HL-60 (cell line): ENCODE measurements around the gene SAAL1.
A peak's percentile ranks its signal among the peaks of the same experiment; 100 is the strongest.

ENCODE experiments used
- DNase-seq, 2 experiments: peaks; one replicate each; pipeline ENCODE4 v3.0.0-alpha.2; 2010 to 2020; ENCODE audit warnings: low read depth in 1 of 2, low spot score in 1 of 2
- H3K27ac ChIP-seq: fragments of 250-450 bp; sonication (Bioruptor Pico); replicated peaks from 2 replicates; pipeline ENCODE4 v1.5.1; 2020; ENCODE audit warnings: mild to moderate bottlenecking, moderate library complexity
- H3K27me3 ChIP-seq: fragments of 250-450 bp; sonication (Bioruptor Pico); 2 replicates; pipeline ENCODE4 v1.5.1; 2021; ENCODE audit warnings: mild to moderate bottlenecking, moderate library complexity; ENCODE audit not compliant: insufficient read depth, poor library complexity, severe bottlenecking
- H3K4me3 ChIP-seq: replicated peaks from 2 replicates; pipeline ENCODE4 v1.5.1; 2011; ENCODE audit warnings: mild to moderate bottlenecking, control low read depth, low read length; ENCODE audit not compliant: insufficient read depth
- GABPA ChIP-seq: IDR thresholded peaks from 2 replicates; pipeline ENCODE4 v1.6.1; 2012; ENCODE audit warnings: low read depth
- POLR2AphosphoS5 ChIP-seq: IDR thresholded peaks from 2 replicates; pipeline ENCODE4 v1.6.1; 2012; ENCODE audit warnings: low read depth
- SPI1 ChIP-seq: IDR thresholded peaks from 2 replicates; pipeline ENCODE4 v1.6.1; 2012; ENCODE audit warnings: low read depth, mild to moderate bottlenecking, borderline replicate concordance
- TF ChIP-seq, protein P1 (sequence below): IDR thresholded peaks from 2 replicates; pipeline ENCODE4 v1.6.1; 2012; ENCODE audit warnings: low read depth; ENCODE audit not compliant: insufficient replicate concordance
- TF ChIP-seq, protein P2 (sequence below): IDR thresholded peaks from one replicate; pipeline ENCODE4 v1.5.1; 2011; ENCODE audit warnings: low read length, control low read depth, inconsistent platforms; ENCODE audit not compliant: insufficient read depth

SAAL1 gene

GRCh38 chr11:18091731-18092130 lies 14.2 kb downstream of the SAAL1 start:
- Histone ChIP-seq H3K4me3 (no peak overlapping the region), H3K27me3 (no peaks in the 10 kb centered on the region), H3K27ac (no peak overlapping the region)
- TF ChIP-seq POLR2AphosphoS5 (no peak), SPI1 (no peak), GABPA (no peak)
- TF ChIP-seq, protein P1, sequence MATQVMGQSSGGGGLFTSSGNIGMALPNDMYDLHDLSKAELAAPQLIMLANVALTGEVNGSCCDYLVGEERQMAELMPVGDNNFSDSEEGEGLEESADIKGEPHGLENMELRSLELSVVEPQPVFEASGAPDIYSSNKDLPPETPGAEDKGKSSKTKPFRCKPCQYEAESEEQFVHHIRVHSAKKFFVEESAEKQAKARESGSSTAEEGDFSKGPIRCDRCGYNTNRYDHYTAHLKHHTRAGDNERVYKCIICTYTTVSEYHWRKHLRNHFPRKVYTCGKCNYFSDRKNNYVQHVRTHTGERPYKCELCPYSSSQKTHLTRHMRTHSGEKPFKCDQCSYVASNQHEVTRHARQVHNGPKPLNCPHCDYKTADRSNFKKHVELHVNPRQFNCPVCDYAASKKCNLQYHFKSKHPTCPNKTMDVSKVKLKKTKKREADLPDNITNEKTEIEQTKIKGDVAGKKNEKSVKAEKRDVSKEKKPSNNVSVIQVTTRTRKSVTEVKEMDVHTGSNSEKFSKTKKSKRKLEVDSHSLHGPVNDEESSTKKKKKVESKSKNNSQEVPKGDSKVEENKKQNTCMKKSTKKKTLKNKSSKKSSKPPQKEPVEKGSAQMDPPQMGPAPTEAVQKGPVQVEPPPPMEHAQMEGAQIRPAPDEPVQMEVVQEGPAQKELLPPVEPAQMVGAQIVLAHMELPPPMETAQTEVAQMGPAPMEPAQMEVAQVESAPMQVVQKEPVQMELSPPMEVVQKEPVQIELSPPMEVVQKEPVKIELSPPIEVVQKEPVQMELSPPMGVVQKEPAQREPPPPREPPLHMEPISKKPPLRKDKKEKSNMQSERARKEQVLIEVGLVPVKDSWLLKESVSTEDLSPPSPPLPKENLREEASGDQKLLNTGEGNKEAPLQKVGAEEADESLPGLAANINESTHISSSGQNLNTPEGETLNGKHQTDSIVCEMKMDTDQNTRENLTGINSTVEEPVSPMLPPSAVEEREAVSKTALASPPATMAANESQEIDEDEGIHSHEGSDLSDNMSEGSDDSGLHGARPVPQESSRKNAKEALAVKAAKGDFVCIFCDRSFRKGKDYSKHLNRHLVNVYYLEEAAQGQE: no peak
- TF ChIP-seq, protein P2, sequence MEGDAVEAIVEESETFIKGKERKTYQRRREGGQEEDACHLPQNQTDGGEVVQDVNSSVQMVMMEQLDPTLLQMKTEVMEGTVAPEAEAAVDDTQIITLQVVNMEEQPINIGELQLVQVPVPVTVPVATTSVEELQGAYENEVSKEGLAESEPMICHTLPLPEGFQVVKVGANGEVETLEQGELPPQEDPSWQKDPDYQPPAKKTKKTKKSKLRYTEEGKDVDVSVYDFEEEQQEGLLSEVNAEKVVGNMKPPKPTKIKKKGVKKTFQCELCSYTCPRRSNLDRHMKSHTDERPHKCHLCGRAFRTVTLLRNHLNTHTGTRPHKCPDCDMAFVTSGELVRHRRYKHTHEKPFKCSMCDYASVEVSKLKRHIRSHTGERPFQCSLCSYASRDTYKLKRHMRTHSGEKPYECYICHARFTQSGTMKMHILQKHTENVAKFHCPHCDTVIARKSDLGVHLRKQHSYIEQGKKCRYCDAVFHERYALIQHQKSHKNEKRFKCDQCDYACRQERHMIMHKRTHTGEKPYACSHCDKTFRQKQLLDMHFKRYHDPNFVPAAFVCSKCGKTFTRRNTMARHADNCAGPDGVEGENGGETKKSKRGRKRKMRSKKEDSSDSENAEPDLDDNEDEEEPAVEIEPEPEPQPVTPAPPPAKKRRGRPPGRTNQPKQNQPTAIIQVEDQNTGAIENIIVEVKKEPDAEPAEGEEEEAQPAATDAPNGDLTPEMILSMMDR: no peak
- no peak for DNase-seq

GRCh38 chr11:18088966-18089365 lies 16.9 kb downstream of the SAAL1 start:
- Histone ChIP-seq H3K27ac (peak overlapping the region; percentile 41), H3K27me3 (no peaks in the 10 kb centered on the region), H3K4me3 (no peak overlapping the region)
- peak; percentile 24 to 58 for DNase-seq
- TF ChIP-seq, protein P1: no peak
- no peak for TF ChIP-seq SPI1
- TF ChIP-seq POLR2AphosphoS5: no peak
- TF ChIP-seq GABPA: no peak
- TF ChIP-seq, protein P2: no peak

DNA sequence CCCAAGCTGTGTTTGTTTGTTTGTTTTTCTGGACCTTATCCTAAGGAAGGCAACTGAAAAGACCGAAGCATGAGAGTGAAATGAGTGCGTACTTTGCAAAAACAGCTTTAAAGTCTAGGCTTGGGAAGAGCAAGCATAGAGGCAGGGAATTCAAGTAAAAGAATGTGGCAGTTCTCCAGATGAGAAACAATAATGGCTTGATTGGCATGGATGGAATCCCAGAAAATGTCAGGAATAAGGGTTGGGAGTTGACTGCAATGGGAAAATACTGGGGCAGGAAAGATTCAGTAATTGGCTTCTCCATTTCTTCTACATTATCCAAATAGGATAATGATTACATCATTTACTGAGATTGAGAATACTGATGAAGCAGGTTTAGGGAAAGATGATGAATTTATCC lies 17.5 kb downstream of the SAAL1 start:
- DNase-seq: no peak
- Histone ChIP-seq H3K27me3 (no peaks in the 10 kb centered on the region), H3K27ac (no peak overlapping the region), H3K4me3 (no peak overlapping the region)
- TF ChIP-seq SPI1 (no peak), POLR2AphosphoS5 (no peak)

DNA sequence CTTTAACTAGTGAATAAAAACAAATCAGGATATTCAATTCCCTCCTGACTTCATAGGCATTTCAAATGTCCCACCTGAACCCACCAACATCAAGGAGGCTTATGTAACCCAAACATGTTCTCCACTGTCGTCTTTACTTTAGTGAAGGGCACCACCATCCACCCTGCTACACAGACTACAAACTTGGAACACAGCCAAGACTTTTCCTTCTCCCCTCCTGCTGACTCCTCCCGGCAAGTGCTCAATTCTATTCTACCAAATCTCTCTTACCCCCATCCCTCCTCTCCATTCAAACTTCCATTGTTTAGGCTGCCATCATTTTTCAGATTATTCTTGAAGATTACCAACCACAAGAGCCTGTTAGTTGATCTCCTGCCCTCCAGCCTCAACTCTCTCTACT lies 24.3 kb downstream of the SAAL1 start:
- no peak overlapping the region for H3K27ac ChIP-seq
- DNase-seq: no peak

More for the DNA sequence above, 24.3 kb downstream of the SAAL1 start:
- no peak overlapping the region for H3K4me3 ChIP-seq
- no peaks in the 10 kb centered on the region for H3K27me3 ChIP-seq
- no peak for TF ChIP-seq GABPA
- no peak for TF ChIP-seq SPI1
- TF ChIP-seq, protein P2: no peak
